ACC112 (cell line): ENCODE data around the gene FXR1.

Experiments used
- H2AFZ ChIP-seq: fragments of 200-600 bp; sonication (generic); one replicate; pipeline ENCODE4 v1.6.0; 2017; ENCODE audit warnings: antibody characterized with exemption, low read length; ENCODE audit not compliant: unreplicated experiment
- H3K27ac ChIP-seq: fragments of 200-600 bp; sonication (generic); 2 replicates; pipeline ENCODE4 v1.5.1; 2014; ENCODE audit warnings: low read depth, mild to moderate bottlenecking, antibody characterized with exemption, low read length, moderate library complexity
- H3K27me3 ChIP-seq: fragments of 200-600 bp; sonication (generic); 2 replicates; pipeline ENCODE4 v1.6.1; 2014; ENCODE audit warnings: mild to moderate bottlenecking, antibody characterized with exemption, low read length, moderate library complexity, mixed read lengths; ENCODE audit not compliant: insufficient read depth
- H3K36me3 ChIP-seq: fragments of 200-600 bp; sonication (generic); 2 replicates; pipeline ENCODE4 v1.6.1; 2016; ENCODE audit warnings: mild to moderate bottlenecking, antibody characterized with exemption, low read length, moderate library complexity, mixed read lengths; ENCODE audit not compliant: insufficient read depth
- H3K4me1 ChIP-seq: fragments of 200-600 bp; sonication (generic); one replicate; pipeline ENCODE4 v1.6.1; 2016; ENCODE audit warnings: low read length, mixed read lengths; ENCODE audit not compliant: insufficient read depth, unreplicated experiment, control insufficient read depth
- H3K4me3 ChIP-seq: fragments of 200-600 bp; sonication (generic); 2 replicates; pipeline ENCODE4 v1.5.1; 2014; ENCODE audit warnings: mild to moderate bottlenecking, low read depth, low read length
- H3K79me2 ChIP-seq: fragments of 200-600 bp; sonication (generic); one replicate; pipeline ENCODE4 v1.6.0; 2016; ENCODE audit warnings: low read length; ENCODE audit not compliant: control insufficient read depth, unreplicated experiment, insufficient read depth

Gene FXR1

GRCh38 chr3:180909369-180910127 is 2.9 kb upstream of the FXR1 start:
- 0 out of 2 replicates have a peak, but pooled peaks cover under 1% of the 10 kb centered on the region for H3K36me3 ChIP-seq
- H3K27ac ChIP-seq: no peak overlapping the region
- H2AFZ ChIP-seq: no peak overlapping the region
- H3K27me3 ChIP-seq: no peaks in the 10 kb centered on the region
- H3K4me1 ChIP-seq: peaks cover 8% of the 10 kb centered on the region
- peaks cover 21% of the 10 kb centered on the region for H3K79me2 ChIP-seq
- H3K4me3 ChIP-seq: no peak overlapping the region

GRCh38 chr3:180910823-180911222 is 1.6 kb upstream of the FXR1 start:
- H3K79me2 ChIP-seq: peaks cover 33% of the 10 kb centered on the region
- H3K4me1 ChIP-seq: peaks cover 21% of the 10 kb centered on the region
- H2AFZ ChIP-seq: no peak overlapping the region
- H3K27me3 ChIP-seq: no peaks in the 10 kb centered on the region
- peaks cover 8% of the 10 kb centered on the region; the same call in 1 of the 2 replicates for H3K36me3 ChIP-seq
- H3K27ac ChIP-seq: no peak overlapping the region
- no peak overlapping the region for H3K4me3 ChIP-seq

- Histone ChIP-seq H2AFZ (peak overlapping the region; percentile 91), H3K4me1 (peaks cover 21% of the 10 kb centered on the region), H3K27ac (no peak overlapping the region)
Measured at GRCh38 chr3:180911876-180912303, 580 bp upstream of the FXR1 start.

GRCh38 chr3:180913581-180914404 is 1.3 kb downstream of the FXR1 start:
- H3K4me1 ChIP-seq: peaks cover 21% of the 10 kb centered on the region
- H3K36me3 ChIP-seq: peaks cover 11% of the 10 kb centered on the region
- no peak overlapping the region for H2AFZ ChIP-seq
- peak overlapping the region; percentile 96 for H3K4me3 ChIP-seq
- no peaks in the 10 kb centered on the region for H3K27me3 ChIP-seq
- peak overlapping the region; percentile 82 for H3K27ac ChIP-seq
- H3K79me2 ChIP-seq: peaks cover 63% of the 10 kb centered on the region

More at GRCh38 chr3:180911876-180912303, 580 bp upstream of the FXR1 start:
- Histone ChIP-seq H3K79me2 (peaks cover 44% of the 10 kb centered on the region), H3K27me3 (no peaks in the 10 kb centered on the region), H3K4me3 (peak overlapping the region; percentile 96), H3K36me3 (peaks cover 11% of the 10 kb centered on the region)

GRCh38 chr3:180918542-180918941 is 6.1 kb downstream of the FXR1 start:
- Histone ChIP-seq H3K27me3 (no peaks in the 10 kb centered on the region), H3K36me3 (peaks cover 11% of the 10 kb centered on the region), H3K4me1 (peaks cover 22% of the 10 kb centered on the region), H3K79me2 (peaks cover 99% of the 10 kb centered on the region), H3K27ac (no peak overlapping the region), H2AFZ (no peak overlapping the region), H3K4me3 (no peak overlapping the region)

GRCh38 chr3:180922242-180922641 is 9.8 kb downstream of the FXR1 start:
- H3K27ac ChIP-seq: no peak overlapping the region
- H3K27me3 ChIP-seq: no peaks in the 10 kb centered on the region
- peaks cover 7% of the 10 kb centered on the region for H3K4me1 ChIP-seq
- H2AFZ ChIP-seq: no peak overlapping the region
- H3K36me3 ChIP-seq: no peaks in the 10 kb centered on the region
- no peak overlapping the region for H3K4me3 ChIP-seq
- H3K79me2 ChIP-seq: peaks cover 99% of the 10 kb centered on the region

GRCh38 chr3:180923561-180923960 is 11.1 kb downstream of the FXR1 start:
- Histone ChIP-seq H3K36me3 (0 out of 2 replicates have a peak, but pooled peaks cover 5% of the 10 kb centered on the region), H3K27me3 (no peaks in the 10 kb centered on the region), H3K4me1 (peaks cover 7% of the 10 kb centered on the region), H3K4me3 (no peak overlapping the region), H2AFZ (no peak overlapping the region), H3K79me2 (peaks cover 99% of the 10 kb centered on the region), H3K27ac (no peak overlapping the region)

- peaks cover 2% of the 10 kb centered on the region for H3K4me1 ChIP-seq
- peaks cover 99% of the 10 kb centered on the region for H3K79me2 ChIP-seq
- H3K4me3 ChIP-seq: no peak overlapping the region
- no peak overlapping the region for H2AFZ ChIP-seq
- H3K36me3 ChIP-seq: peaks cover 8% of the 10 kb centered on the region; the same call in 1 of the 2 replicates
- no peaks in the 10 kb centered on the region for H3K27me3 ChIP-seq
- no peak overlapping the region for H3K27ac ChIP-seq
Measured at GRCh38 chr3:180926526-180926925, 14.1 kb downstream of the FXR1 start.

- Histone ChIP-seq H3K36me3 (peaks cover 8% of the 10 kb centered on the region; the same call in 1 of the 2 replicates), H3K4me1 (peaks cover 13% of the 10 kb centered on the region), H3K27me3 (no peaks in the 10 kb centered on the region)
Measured at GRCh38 chr3:180929376-180929775, 16.9 kb downstream of the FXR1 start.

GRCh38 chr3:180930526-180930925 is 18.1 kb downstream of the FXR1 start:
- Histone ChIP-seq H3K4me1 (peaks cover 19% of the 10 kb centered on the region), H3K4me3 (no peak overlapping the region), H2AFZ (no peak overlapping the region), H3K27ac (no peak overlapping the region), H3K36me3 (peaks cover 11% of the 10 kb centered on the region; the same call in 1 of the 2 replicates), H3K79me2 (peaks cover 98% of the 10 kb centered on the region), H3K27me3 (no peaks in the 10 kb centered on the region)

More at GRCh38 chr3:180929376-180929775, 16.9 kb downstream of the FXR1 start:
- peaks cover 99% of the 10 kb centered on the region for H3K79me2 ChIP-seq
- no peak overlapping the region for H2AFZ ChIP-seq
- no peak overlapping the region for H3K27ac ChIP-seq
- no peak overlapping the region for H3K4me3 ChIP-seq
